GM23248 (cell line): Measurements from ENCODE around the gene HOXC9. TPM values are rescaled to one million over a fixed set of nuclear protein-coding genes. Genes with fewer than 3 reads are reported as not detected.

Experiments
- DNase-seq: peaks from one replicate; pipeline ENCODE4 v3.0.0-alpha.2; 2015
- H2AFZ ChIP-seq: fragments of 200-600 bp; sonication (generic); 2 replicates; pipeline ENCODE4 v1.6.1; 2016; ENCODE audit warnings: antibody characterized with exemption
- H3F3A ChIP-seq: fragments of 200-600 bp; sonication (generic); 2 replicates; pipeline ENCODE4 v1.6.1; 2016; ENCODE audit warnings: mild to moderate bottlenecking, antibody characterized with exemption, mixed run types; ENCODE audit not compliant: insufficient read depth
- H3K27ac ChIP-seq: fragments of 200-600 bp; sonication (generic); 2 replicates; pipeline ENCODE4 v1.5.1; 2016; ENCODE audit warnings: mild to moderate bottlenecking
- H3K27me3 ChIP-seq: fragments of 200-600 bp; sonication (generic); replicated peaks from 2 replicates; pipeline ENCODE4 v1.6.1; 2016; ENCODE audit warnings: mild to moderate bottlenecking; ENCODE audit not compliant: insufficient read depth
- H3K36me3 ChIP-seq: fragments of 200-600 bp; sonication (generic); 2 replicates; pipeline ENCODE4 v1.6.1; 2016; ENCODE audit warnings: low read depth, mild to moderate bottlenecking
- H3K4me1 ChIP-seq: fragments of 200-600 bp; sonication (generic); 2 replicates; pipeline ENCODE4 v1.6.1; 2016; ENCODE audit warnings: mild to moderate bottlenecking; ENCODE audit not compliant: insufficient read depth
- H3K4me2 ChIP-seq: fragments of 200-600 bp; sonication (generic); one replicate; pipeline ENCODE4 v1.6.1; 2016; ENCODE audit warnings: mild to moderate bottlenecking; ENCODE audit not compliant: unreplicated experiment
- H3K4me3 ChIP-seq: fragments of 200-600 bp; sonication (generic); 2 replicates; pipeline ENCODE4 v1.5.1; 2016; ENCODE audit warnings: mild to moderate bottlenecking
- H3K79me2 ChIP-seq: fragments of 200-600 bp; sonication (generic); 2 replicates; pipeline ENCODE4 v1.6.1; 2016; ENCODE audit warnings: mild to moderate bottlenecking; ENCODE audit not compliant: insufficient read depth
- H3K9ac ChIP-seq: fragments of 200-600 bp; sonication (generic); 2 replicates; pipeline ENCODE4 v1.6.1; 2016; ENCODE audit warnings: mild to moderate bottlenecking
- H3K9me2 ChIP-seq: fragments of 200-600 bp; sonication (generic); 2 replicates; pipeline ENCODE4 v1.6.1; 2016; ENCODE audit warnings: mixed run types, mild to moderate bottlenecking, moderate library complexity; ENCODE audit not compliant: insufficient read depth
- H3K9me3 ChIP-seq: fragments of 200-600 bp; sonication (generic); one replicate; pipeline ENCODE4 v1.6.1; 2017; ENCODE audit warnings: low read depth
- H4K20me1 ChIP-seq: fragments of 200-600 bp; sonication (generic); 2 replicates; pipeline ENCODE4 v1.6.0; 2016; ENCODE audit not compliant: insufficient read depth
- EZH2 ChIP-seq: fragments of 200-600 bp; sonication (generic); IDR thresholded peaks from 2 replicates; pipeline ENCODE4 v1.6.1; 2018; ENCODE audit warnings: antibody characterized with exemption, mild to moderate bottlenecking; ENCODE audit not compliant: insufficient read depth, poor library complexity, severe bottlenecking
- EZH2phosphoT487 ChIP-seq: fragments of 200-600 bp; sonication (generic); IDR thresholded peaks from 2 replicates; pipeline ENCODE4 v1.6.1; 2018; ENCODE audit warnings: antibody characterized with exemption, moderate library complexity, mild to moderate bottlenecking, low read depth; ENCODE audit not compliant: insufficient read depth
- WGBS, 2 experiments: methylation state at CpG; one replicate each; pipeline ENCODE4 v1.1.6; 2015 to 2017; ENCODE audit warnings: low lambda C conversion rate in 2 of 2, low coverage in 1 of 2; ENCODE audit errors: missing lambda C conversion rate in 2 of 2; 5-methylcytosine and 5-hydroxymethylcytosine counted together
- in situ Hi-C: fragments of 300-500 bp; cut with MboI; formaldehyde crosslinking; loops from 2 replicates; pipeline ENCODE4 v1.15.0; 2020
- polyA plus RNA-seq: library from polyadenylated mRNA; unstranded; fragments of >200 nt; fragmentation: Nextera tagmentation; extraction: Ambion mirVana; gene quantifications from 2 replicates; pipeline ENCODE4 v1.2.1, GENCODE V29; 2016
- total RNA-seq: library from RNA; depleted of rRNA; stranded (reverse); fragments of >200 nt; shearing (Covaris generic); gene quantifications from 2 replicates; pipeline ENCODE4 v1.2.3, GENCODE V29; 2014

Gene HOXC9
- total and polyA plus RNA-seq, 2 experiments from 2014 or later, result 2.5 to 5.5 TPM

DNA sequence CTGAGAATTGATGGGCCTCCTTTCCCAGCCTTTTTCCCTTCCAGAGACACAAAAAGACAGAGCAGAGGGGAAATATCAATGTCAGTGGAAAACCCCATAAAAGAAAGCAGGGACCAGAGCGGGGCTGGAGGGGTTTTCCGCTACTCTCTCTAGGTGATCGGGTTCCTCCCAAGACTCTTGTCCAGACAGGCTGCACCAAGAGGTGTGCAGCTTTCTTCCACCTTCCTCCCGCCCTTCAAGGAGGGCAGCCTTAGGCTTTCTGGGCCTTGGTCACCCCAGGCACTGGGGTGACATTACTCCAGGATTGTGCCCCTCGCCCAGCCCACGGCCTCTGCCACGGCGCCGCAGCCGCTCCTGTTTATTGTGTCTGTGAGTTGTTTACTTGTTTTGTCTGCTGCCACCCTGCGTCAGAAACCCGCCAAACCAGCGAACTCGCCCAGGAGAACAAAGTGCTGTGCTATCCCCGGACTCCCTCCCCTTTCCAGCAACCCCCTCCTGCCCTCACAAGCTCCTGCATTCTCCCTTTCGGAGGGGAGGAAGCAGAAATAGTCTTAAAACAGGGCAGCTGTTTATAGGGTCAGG is 21.6 kb downstream of the HOXC9 start:
- Histone ChIP-seq H3F3A (peaks cover 18% of the 10 kb centered on the region; the same call in 1 of the 2 replicates), H3K36me3 (no peaks in the 10 kb centered on the region), H4K20me1 (no peaks in the 10 kb centered on the region), H2AFZ (peak overlapping the region; percentile 50), H3K79me2 (peaks cover 93% of the 10 kb centered on the region), H3K4me1 (peaks cover 62% of the 10 kb centered on the region), H3K4me2 (peak overlapping the region; percentile 94), H3K4me3 (peak overlapping the region; percentile 78), H3K9ac (peak overlapping the region; percentile 97), H3K9me3 (no peaks in the 10 kb centered on the region), H3K27ac (peak overlapping the region; percentile 99), H3K9me2 (no peaks in the 10 kb centered on the region), H3K27me3 (no peaks in the 10 kb centered on the region)
- in situ Hi-C loops, result loop anchor here (10.0 kb wide), 1 partner anchor 173 kb away; no protein-coding TSS in a partner anchor
- peak; percentile 78 for DNase-seq
- TF ChIP-seq EZH2phosphoT487 (no peak), EZH2 (no peak)
- 6 to 8% methylated on average over 15 to 16 of the region's 16 CpGs for WGBS, 2 experiments

GRCh38 chr12:54022960-54023884 is 23.3 kb downstream of the HOXC9 start:
- no peaks in the 10 kb centered on the region for H3K27me3 ChIP-seq
- peak overlapping the region; percentile 99 for H3K27ac ChIP-seq
- H3K4me1 ChIP-seq, result peaks cover 75% of the 10 kb centered on the region
- in situ Hi-C loops, result loop anchor here (10.0 kb wide), 1 partner anchor 172 kb away; no protein-coding TSS in a partner anchor
- H4K20me1 ChIP-seq, result no peaks in the 10 kb centered on the region
- no peaks in the 10 kb centered on the region for H3K9me3 ChIP-seq
- H3K79me2 ChIP-seq, result peaks cover 100% of the 10 kb centered on the region
- peak; percentile 41 for DNase-seq
- H3K36me3 ChIP-seq, result no peaks in the 10 kb centered on the region
- peak overlapping the region; percentile 94 for H3K4me2 ChIP-seq
- peak overlapping the region; percentile 47; the same call in 1 of the 2 replicates for H2AFZ ChIP-seq
- WGBS, 2 experiments, result 37 to 49% methylated on average over 8 of the region's 8 CpGs
- no peak for TF ChIP-seq EZH2phosphoT487
- no peak for TF ChIP-seq EZH2
- peak overlapping the region; percentile 77 for H3K4me3 ChIP-seq
- no peaks in the 10 kb centered on the region for H3K9me2 ChIP-seq
- peaks cover 28% of the 10 kb centered on the region; the same call in 1 of the 2 replicates for H3F3A ChIP-seq
- H3K9ac ChIP-seq, result peak overlapping the region; percentile 97

DNA sequence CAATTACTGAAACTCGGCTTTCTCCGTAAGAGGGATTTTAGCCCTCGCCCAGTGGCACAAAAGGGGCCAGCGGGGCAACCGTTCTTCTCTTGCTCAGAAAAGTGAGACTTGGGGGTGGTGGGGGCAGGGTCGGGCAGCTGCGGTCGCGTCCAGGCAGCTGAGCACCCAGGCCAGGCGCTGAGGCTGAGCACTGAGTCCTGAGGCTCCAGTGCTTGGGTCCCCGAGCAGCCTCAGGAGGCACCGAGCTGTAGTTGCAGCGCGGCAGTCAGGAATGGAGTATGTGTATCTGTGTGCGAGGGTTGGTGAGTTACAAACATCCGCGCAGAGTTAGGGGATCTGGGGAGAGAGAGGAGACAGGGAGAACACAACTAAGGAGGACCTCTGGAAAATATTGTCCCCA is 24.2 kb downstream of the HOXC9 start:
- peak overlapping the region; percentile 47 for H2AFZ ChIP-seq
- peaks cover 100% of the 10 kb centered on the region for H3K79me2 ChIP-seq
- H3K36me3 ChIP-seq, result no peaks in the 10 kb centered on the region
- H3K9me2 ChIP-seq, result no peaks in the 10 kb centered on the region
- peaks cover 28% of the 10 kb centered on the region; the same call in 1 of the 2 replicates for H3F3A ChIP-seq
- H3K9ac ChIP-seq, result peak overlapping the region; percentile 97
- peak overlapping the region; percentile 94 for H3K4me2 ChIP-seq
- H3K9me3 ChIP-seq, result no peaks in the 10 kb centered on the region
- TF ChIP-seq EZH2, result no peak
- TF ChIP-seq EZH2phosphoT487, result no peak; the same call in 1 of the 2 replicates
- no peaks in the 10 kb centered on the region for H3K27me3 ChIP-seq
- in situ Hi-C loops, result loop anchor here (10.0 kb wide), 1 partner anchor 171 kb away; no protein-coding TSS in a partner anchor
- no peaks in the 10 kb centered on the region for H4K20me1 ChIP-seq
- 2% methylated on average over 17 of the region's 17 CpGs for WGBS, 2 experiments
- peaks cover 75% of the 10 kb centered on the region for H3K4me1 ChIP-seq
- H3K27ac ChIP-seq, result peak overlapping the region; percentile 99
- peak; percentile 75 for DNase-seq
- H3K4me3 ChIP-seq, result peak overlapping the region; percentile 77

DNA sequence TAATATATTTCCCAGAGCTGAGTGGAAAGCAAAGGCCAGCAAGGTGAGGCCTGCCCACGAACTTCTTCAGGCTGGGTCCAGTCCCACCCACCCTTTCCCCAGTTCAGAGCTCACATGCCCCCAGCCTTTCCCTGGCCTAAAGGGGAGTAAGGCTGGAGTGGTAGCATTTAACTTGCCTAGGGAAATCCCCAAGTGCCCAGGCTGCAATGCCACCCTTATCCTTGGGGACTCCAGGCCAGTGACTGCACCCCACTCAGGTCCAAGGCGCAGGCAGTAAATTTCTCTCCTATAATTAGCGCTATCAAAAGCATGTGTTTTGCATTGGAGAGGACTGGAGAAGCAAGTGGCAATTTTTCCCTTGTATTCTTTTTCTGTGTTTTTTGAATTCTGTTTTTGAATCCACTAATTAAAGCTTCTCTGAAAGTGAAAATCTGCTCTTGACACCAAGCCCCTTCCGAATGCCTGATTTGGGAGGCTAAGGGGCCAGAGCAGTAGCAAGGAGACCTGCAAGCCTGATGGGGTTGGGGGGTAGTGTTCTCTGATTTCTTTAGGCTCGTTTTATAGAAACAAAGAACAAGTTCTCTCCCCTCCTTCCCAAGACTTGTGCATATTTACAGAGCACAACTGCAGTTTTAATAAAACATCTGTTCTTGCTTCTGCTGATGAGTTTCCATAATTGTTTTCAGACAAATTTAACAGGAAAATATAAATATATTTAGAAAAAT is 24.8 kb downstream of the HOXC9 start:
- no peaks in the 10 kb centered on the region for H3K9me2 ChIP-seq
- WGBS, 2 experiments, result 4 to 8% methylated on average over 4 to 5 of the region's 5 CpGs
- H3K4me3 ChIP-seq, result peak overlapping the region; percentile 77
- H3K36me3 ChIP-seq, result no peaks in the 10 kb centered on the region
- no peaks in the 10 kb centered on the region for H3K27me3 ChIP-seq
- no peaks in the 10 kb centered on the region for H3K9me3 ChIP-seq
- H4K20me1 ChIP-seq, result no peaks in the 10 kb centered on the region
- peak overlapping the region; percentile 47 for H2AFZ ChIP-seq
- peak overlapping the region; percentile 97 for H3K9ac ChIP-seq
- H3K4me1 ChIP-seq, result peaks cover 75% of the 10 kb centered on the region
- in situ Hi-C loops, result loop anchor here (10.0 kb wide), 1 partner anchor 170 kb away; no protein-coding TSS in a partner anchor
- H3F3A ChIP-seq, result peaks cover 28% of the 10 kb centered on the region; the same call in 1 of the 2 replicates
- H3K27ac ChIP-seq, result peak overlapping the region; percentile 99
- TF ChIP-seq EZH2 (no peak), EZH2phosphoT487 (no peak)
- H3K79me2 ChIP-seq, result peaks cover 99% of the 10 kb centered on the region
- peak overlapping the region; percentile 94 for H3K4me2 ChIP-seq
- DNase-seq, result peak; percentile 48
